HCT116 (cell line): ENCODE data around the gene MICAL3. TPM values are rescaled to one million over a fixed set of nuclear protein-coding genes. Genes with fewer than 3 reads are reported as not detected.

ENCODE experiments used
- ATAC-seq: fragments of 200-7000 bp; cut with Tn5 transposase; 2 replicates; pipeline ENCODE4 v1.9.1; 2020; ENCODE audit warnings: mild to moderate bottlenecking, moderate library complexity
- BruUV-seq: library from RNA; stranded (reverse); fragments of 400-500 nt; replicated peaks from 2 replicates; lab custom pipeline; 2021; lab: Mats Ljungman, UMichigan
- CTCF ChIA-PET: fragments of 300-600 bp; sonication (Branson Sonifier 250); formaldehyde crosslinking; loops from one replicate; lab custom pipeline; 2021; ENCODE audit warnings: antibody characterized with exemption; lab: Charles Lee
- POLR2A ChIA-PET: fragments of 300-600, 350-600 bp; sonication (Branson Sonifier 250); formaldehyde crosslinking; loops from one replicate; lab custom pipeline; 2021; ENCODE audit warnings: antibody characterized with exemption; lab: Charles Lee
- RAD21 ChIA-PET, 2 experiments: fragments of 300-600 bp; sonication (Branson Sonifier 250); formaldehyde crosslinking; loops; one replicate each; lab custom pipeline; 2023; ENCODE audit warnings: low total read pairs in 2 of 2; ENCODE audit not compliant: uncharacterized antibody in 2 of 2, unreplicated experiment in 2 of 2, low non-redundant PET in 1 of 2; lab: Charles Lee
- DNase-seq: peaks from one replicate; pipeline ENCODE4 v3.0.0-alpha.2; 2010; ENCODE audit warnings: low read depth, low spot score
- H2AFZ ChIP-seq: fragments of 200-600 bp; shearing (Covaris generic), sonication (generic); 2 replicates; pipeline ENCODE4 v1.6.1; 2017; ENCODE audit warnings: low read depth, mixed run types, mixed read lengths, antibody characterized with exemption, low read length; ENCODE audit not compliant: poor library complexity, severe bottlenecking
- H3K27ac ChIP-seq: 2 replicates; pipeline ENCODE4 v1.5.1; 2012; ENCODE audit warnings: low read depth, low read length
- H3K27me3 ChIP-seq: fragments of 200-600 bp; sonication (generic); 2 replicates; pipeline ENCODE4 v1.6.1; 2016; ENCODE audit warnings: mixed run types, low read length, mixed read lengths; ENCODE audit not compliant: insufficient read depth
- H3K36me3 ChIP-seq, 2 experiments: fragments of 200-500 bp in 1 of 2; fragments of 200-600 bp in 1 of 2; sonication (Bioruptor generic) in 1 of 2; sonication (generic) in 1 of 2; 2 replicates each; pipeline versions ENCODE4 v1.5.1 to v1.6.1; 2014 to 2016; ENCODE audit warnings: low read length in 2 of 2, inconsistent platforms in 1 of 2, mixed read lengths in 1 of 2, mixed run types in 1 of 2; ENCODE audit not compliant: insufficient read depth in 2 of 2, control insufficient read depth in 1 of 2
- H3K4me1 ChIP-seq, 2 experiments: fragments of 200-600 bp in 1 of 2; sonication (generic) in 1 of 2; 2 replicates each; pipeline versions ENCODE4 v1.5.1 to v1.6.1; 2012 to 2017; ENCODE audit warnings: low read length in 2 of 2, inconsistent platforms in 1 of 2, mild to moderate bottlenecking in 1 of 2, mixed read lengths in 1 of 2, mixed run types in 1 of 2, moderate library complexity in 1 of 2; ENCODE audit not compliant: insufficient read depth in 2 of 2, control insufficient read depth in 1 of 2
- H3K4me2 ChIP-seq: fragments of 200-600 bp; sonication (generic); 2 replicates; pipeline ENCODE4 v1.6.1; 2017; ENCODE audit warnings: mixed run types, low read length, mixed read lengths
- H3K4me3 ChIP-seq, 2 experiments: fragments of 200-600 bp in 1 of 2; sonication (generic) in 1 of 2; replicated peaks in 1 of 2; 2 replicates each; pipeline ENCODE4 v1.5.1; 2011 to 2016; ENCODE audit warnings: low read length in 2 of 2, control low read depth in 1 of 2, low read depth in 1 of 2, mild to moderate bottlenecking in 1 of 2, mixed read lengths in 1 of 2, mixed run types in 1 of 2
- H3K79me2 ChIP-seq: fragments of 200-600 bp; sonication (generic); 2 replicates; pipeline ENCODE4 v1.6.1; 2017; ENCODE audit warnings: mild to moderate bottlenecking, mixed run types, low read length, moderate library complexity, mixed read lengths; ENCODE audit not compliant: insufficient read depth
- H3K9ac ChIP-seq: fragments of 200-600 bp; sonication (generic); 2 replicates; pipeline ENCODE4 v1.6.1; 2016; ENCODE audit warnings: low read length, mixed read lengths
- H3K9me2 ChIP-seq: fragments of 200-600 bp; sonication (generic), shearing (Covaris generic); 2 replicates; pipeline ENCODE4 v1.6.1; 2017; ENCODE audit warnings: mixed run types, mild to moderate bottlenecking, moderate library complexity; ENCODE audit not compliant: insufficient read depth
- H3K9me3 ChIP-seq, 2 experiments: fragments of 200-500 bp in 1 of 2; fragments of 200-600 bp in 1 of 2; sonication (Bioruptor generic) in 1 of 2; sonication (generic) in 1 of 2; 2 replicates each; pipeline ENCODE4 v1.6.1; 2014 to 2017; ENCODE audit warnings: low read length in 2 of 2, mixed read lengths in 2 of 2, inconsistent platforms in 1 of 2, low read depth in 1 of 2, mild to moderate bottlenecking in 1 of 2, mixed run types in 1 of 2, moderate library complexity in 1 of 2; ENCODE audit not compliant: control insufficient read depth in 1 of 2, insufficient read depth in 1 of 2
- H4K20me1 ChIP-seq: fragments of 200-600 bp; sonication (generic), shearing (Covaris generic); 2 replicates; pipeline ENCODE4 v1.6.1; 2017; ENCODE audit warnings: mixed run types, mild to moderate bottlenecking, moderate library complexity; ENCODE audit not compliant: insufficient read depth
- CBX3 ChIP-seq: IDR thresholded peaks from 2 replicates; pipeline ENCODE4 v1.6.1; 2012; ENCODE audit warnings: low read depth
- CEBPB ChIP-seq: IDR thresholded peaks from 2 replicates; pipeline ENCODE4 v1.6.1; 2012; ENCODE audit warnings: low read depth
- EGR1 ChIP-seq: IDR thresholded peaks from 2 replicates; pipeline ENCODE4 v1.6.1; 2012; ENCODE audit warnings: low read depth
- ELF1 ChIP-seq: IDR thresholded peaks from 2 replicates; pipeline ENCODE4 v1.6.1; 2012; ENCODE audit warnings: low read depth, borderline replicate concordance
- EZH2 ChIP-seq: fragments of 200-600 bp; sonication (generic); IDR thresholded peaks from 2 replicates; pipeline ENCODE4 v1.6.1; 2017; ENCODE audit warnings: antibody characterized with exemption, mixed run types
- EZH2phosphoT487 ChIP-seq: fragments of 200-600 bp; IDR thresholded peaks from 2 replicates; pipeline ENCODE4 v1.6.1; 2018; ENCODE audit warnings: antibody characterized with exemption, borderline replicate concordance
- FOSL1 ChIP-seq: IDR thresholded peaks from 2 replicates; pipeline ENCODE4 v1.6.1; 2012; ENCODE audit warnings: low read depth
- POLR2A ChIP-seq: IDR thresholded peaks from 2 replicates; pipeline ENCODE4 v1.7.0; 2011; ENCODE audit warnings: borderline replicate concordance; ENCODE audit not compliant: insufficient read depth, insufficient read length; ENCODE audit errors: extremely low read depth
- YY1 ChIP-seq: IDR thresholded peaks from 2 replicates; pipeline ENCODE4 v1.6.1; 2011; ENCODE audit warnings: low read length, low read depth, moderate library complexity, mild to moderate bottlenecking; ENCODE audit not compliant: insufficient replicate concordance; ENCODE audit errors: extremely low read depth
- ZFX ChIP-seq: fragments of 450-650 bp; IDR thresholded peaks from 2 replicates; pipeline ENCODE4 v1.6.1; 2017
- intact Hi-C: fragments of 100-400 bp; cut with micrococcal nuclease; formaldehyde crosslinking; loops from 2 replicates; pipeline ENCODE4 v1.10.0; 2022
- total RNA-seq: library from RNA; stranded (reverse); gene quantifications from one replicate; pipeline ENCODE4 v1.2.1, GENCODE V29; 2021; ENCODE audit not compliant: unreplicated experiment
- TF ChIP-seq, protein P1 (sequence below): IDR thresholded peaks from 2 replicates; pipeline ENCODE4 v1.6.1; 2011; ENCODE audit warnings: mild to moderate bottlenecking, low read length, moderate library complexity; ENCODE audit not compliant: insufficient replicate concordance; ENCODE audit errors: extremely low read depth
- TF ChIP-seq, protein P2 (sequence below): IDR thresholded peaks from 2 replicates; pipeline ENCODE4 v1.6.1; 2012; ENCODE audit warnings: low read depth

Gene MICAL3
- total RNA-seq, 1 experiment from 2014 or later, result 30.8 TPM

DNA sequence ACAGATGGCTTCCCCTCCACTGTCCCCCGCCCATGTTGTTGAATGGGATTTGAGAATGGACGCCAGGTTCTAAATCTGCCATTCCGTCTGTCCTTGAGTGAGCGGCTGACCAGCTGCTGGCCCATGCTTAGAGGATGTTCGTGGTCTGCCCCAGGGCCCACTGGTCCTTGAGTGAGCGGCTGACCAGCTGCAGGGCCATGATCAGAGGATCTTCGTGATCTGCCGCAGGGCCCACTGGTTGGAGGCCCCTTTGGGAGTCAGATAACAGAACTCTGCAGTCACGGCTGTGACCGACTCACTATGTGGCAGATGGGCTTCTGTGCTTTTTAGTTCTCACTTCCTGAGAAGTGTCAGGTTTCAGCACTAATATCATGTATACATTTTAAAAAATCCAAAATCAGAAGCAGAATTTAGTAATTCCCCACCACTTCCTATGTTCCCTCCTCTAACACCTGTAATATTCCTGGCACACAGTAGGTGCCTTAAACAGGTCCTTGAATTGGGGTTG, 54.1 kb downstream of the MICAL3 start:
- peaks cover 95% of the 10 kb centered on the region for H3K79me2 ChIP-seq
- H3K4me2 ChIP-seq, result peak overlapping the region; percentile 32; the same call in 1 of the 2 replicates
- H3K36me3 ChIP-seq, result 0 out of 4 replicates have a peak, but pooled peaks cover 0 to 4% of the 10 kb centered on the region in 2 experiments
- no TSS peak for BruUV-seq
- no peak overlapping the region for H3K9ac ChIP-seq
- H3K27ac ChIP-seq, result no peak overlapping the region
- no peaks in the 10 kb centered on the region for H3K9me3 ChIP-seq
- intact Hi-C loops, result no loop called here
- TF ChIP-seq YY1 (no peak), EZH2phosphoT487 (no peak), FOSL1 (no peak), EZH2 (no peak), EGR1 (no peak), POLR2A (no peak)
- no peak overlapping the region for H3K4me3 ChIP-seq
- H3K9me2 ChIP-seq, result no peaks in the 10 kb centered on the region
- no peak overlapping the region for H2AFZ ChIP-seq
- H4K20me1 ChIP-seq, result peaks cover 3% of the 10 kb centered on the region; the same call in 1 of the 2 replicates
- no peaks in the 10 kb centered on the region for H3K27me3 ChIP-seq
- POLR2A ChIA-PET, result no interaction called here
- CTCF ChIA-PET, result no interaction called here
- H3K4me1 ChIP-seq, result peaks cover 37 to 47% of the 10 kb centered on the region in 2 experiments
- no peak for DNase-seq
- RAD21 ChIA-PET, result no interaction called here
- ATAC-seq, result no peak

DNA sequence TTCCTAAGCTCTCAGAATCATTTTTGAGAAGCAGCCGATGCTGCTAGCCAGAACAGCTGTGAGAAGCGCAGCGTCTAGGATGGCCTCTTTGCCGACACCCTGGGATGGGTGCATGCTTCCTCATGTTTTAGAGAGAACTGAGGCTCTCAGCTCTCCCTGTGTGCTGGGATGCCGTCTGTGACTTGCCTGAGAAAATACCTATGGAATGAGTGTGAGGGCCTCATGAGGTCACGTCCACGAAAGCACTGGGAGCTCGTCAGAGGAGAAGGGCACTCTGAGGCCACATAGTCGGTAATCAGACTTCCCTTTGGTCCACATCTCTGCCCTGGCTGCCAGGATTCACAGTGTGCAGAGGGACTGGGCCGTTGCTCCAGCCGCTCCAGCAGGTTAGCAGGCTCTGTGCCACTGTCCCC, 54.7 kb downstream of the MICAL3 start:
- H3K79me2 ChIP-seq, result peaks cover 95% of the 10 kb centered on the region
- no peak for DNase-seq
- ATAC-seq, result peak; percentile 39; the same call in 1 of the 2 replicates
- no peaks in the 10 kb centered on the region for H3K9me2 ChIP-seq
- 0 out of 4 replicates have a peak, but pooled peaks cover 0 to 4% of the 10 kb centered on the region in 2 experiments for H3K36me3 ChIP-seq
- no peak overlapping the region for H3K9ac ChIP-seq
- intact Hi-C loops, result no loop called here
- H4K20me1 ChIP-seq, result peaks cover 5% of the 10 kb centered on the region; the same call in 1 of the 2 replicates
- H3K27ac ChIP-seq, result no peak overlapping the region
- TF ChIP-seq ZFX (no peak), CEBPB (no peak), ELF1 (no peak), CBX3 (no peak), EZH2 (no peak), EGR1 (no peak), YY1 (no peak)
- TF ChIP-seq, protein P1, sequence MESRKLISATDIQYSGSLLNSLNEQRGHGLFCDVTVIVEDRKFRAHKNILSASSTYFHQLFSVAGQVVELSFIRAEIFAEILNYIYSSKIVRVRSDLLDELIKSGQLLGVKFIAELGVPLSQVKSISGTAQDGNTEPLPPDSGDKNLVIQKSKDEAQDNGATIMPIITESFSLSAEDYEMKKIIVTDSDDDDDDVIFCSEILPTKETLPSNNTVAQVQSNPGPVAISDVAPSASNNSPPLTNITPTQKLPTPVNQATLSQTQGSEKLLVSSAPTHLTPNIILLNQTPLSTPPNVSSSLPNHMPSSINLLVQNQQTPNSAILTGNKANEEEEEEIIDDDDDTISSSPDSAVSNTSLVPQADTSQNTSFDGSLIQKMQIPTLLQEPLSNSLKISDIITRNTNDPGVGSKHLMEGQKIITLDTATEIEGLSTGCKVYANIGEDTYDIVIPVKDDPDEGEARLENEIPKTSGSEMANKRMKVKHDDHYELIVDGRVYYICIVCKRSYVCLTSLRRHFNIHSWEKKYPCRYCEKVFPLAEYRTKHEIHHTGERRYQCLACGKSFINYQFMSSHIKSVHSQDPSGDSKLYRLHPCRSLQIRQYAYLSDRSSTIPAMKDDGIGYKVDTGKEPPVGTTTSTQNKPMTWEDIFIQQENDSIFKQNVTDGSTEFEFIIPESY, result no peak
- TF ChIP-seq, protein P2, sequence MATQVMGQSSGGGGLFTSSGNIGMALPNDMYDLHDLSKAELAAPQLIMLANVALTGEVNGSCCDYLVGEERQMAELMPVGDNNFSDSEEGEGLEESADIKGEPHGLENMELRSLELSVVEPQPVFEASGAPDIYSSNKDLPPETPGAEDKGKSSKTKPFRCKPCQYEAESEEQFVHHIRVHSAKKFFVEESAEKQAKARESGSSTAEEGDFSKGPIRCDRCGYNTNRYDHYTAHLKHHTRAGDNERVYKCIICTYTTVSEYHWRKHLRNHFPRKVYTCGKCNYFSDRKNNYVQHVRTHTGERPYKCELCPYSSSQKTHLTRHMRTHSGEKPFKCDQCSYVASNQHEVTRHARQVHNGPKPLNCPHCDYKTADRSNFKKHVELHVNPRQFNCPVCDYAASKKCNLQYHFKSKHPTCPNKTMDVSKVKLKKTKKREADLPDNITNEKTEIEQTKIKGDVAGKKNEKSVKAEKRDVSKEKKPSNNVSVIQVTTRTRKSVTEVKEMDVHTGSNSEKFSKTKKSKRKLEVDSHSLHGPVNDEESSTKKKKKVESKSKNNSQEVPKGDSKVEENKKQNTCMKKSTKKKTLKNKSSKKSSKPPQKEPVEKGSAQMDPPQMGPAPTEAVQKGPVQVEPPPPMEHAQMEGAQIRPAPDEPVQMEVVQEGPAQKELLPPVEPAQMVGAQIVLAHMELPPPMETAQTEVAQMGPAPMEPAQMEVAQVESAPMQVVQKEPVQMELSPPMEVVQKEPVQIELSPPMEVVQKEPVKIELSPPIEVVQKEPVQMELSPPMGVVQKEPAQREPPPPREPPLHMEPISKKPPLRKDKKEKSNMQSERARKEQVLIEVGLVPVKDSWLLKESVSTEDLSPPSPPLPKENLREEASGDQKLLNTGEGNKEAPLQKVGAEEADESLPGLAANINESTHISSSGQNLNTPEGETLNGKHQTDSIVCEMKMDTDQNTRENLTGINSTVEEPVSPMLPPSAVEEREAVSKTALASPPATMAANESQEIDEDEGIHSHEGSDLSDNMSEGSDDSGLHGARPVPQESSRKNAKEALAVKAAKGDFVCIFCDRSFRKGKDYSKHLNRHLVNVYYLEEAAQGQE, result no peak
- H3K9me3 ChIP-seq, result no peaks in the 10 kb centered on the region
- peaks cover 37 to 47% of the 10 kb centered on the region in 2 experiments for H3K4me1 ChIP-seq
- H3K27me3 ChIP-seq, result no peaks in the 10 kb centered on the region
- H3K4me3 ChIP-seq, result no peak overlapping the region
- POLR2A ChIA-PET, result no interaction called here
- H2AFZ ChIP-seq, result no peak overlapping the region
- RAD21 ChIA-PET, result no interaction called here
- H3K4me2 ChIP-seq, result peak overlapping the region; percentile 32; the same call in 1 of the 2 replicates
- CTCF ChIA-PET, result no interaction called here
- no TSS peak for BruUV-seq
